Activated naive CD8-positive, alpha-beta T cell treated with anti-CD3 and anti-CD28 coated beads, Interleukin-2, amount 50 U/mL, for 24 hours (primary cell): Measurements from ENCODE around the gene TXNDC2.
"Not testable (repeated sequence)": the region's sequence is repeated elsewhere in the genome, so short reads cannot be mapped to it uniquely, and the experiment has no call there.

ENCODE experiments used
- ATAC-seq: fragments of 150-1000 bp; cut with Tn5 transposase; one replicate; pipeline ENCODE4 v1.10.0; 2021
- DNase-seq: peaks from one replicate; pipeline ENCODE4 v3.0.0; 2021
- H3K27ac Mint-ChIP-seq: one replicate; pipeline ENCODE4 v1.8.0; 2021; ENCODE audit warnings: mild to moderate bottlenecking, mixed read lengths
- H3K27me3 Mint-ChIP-seq: one replicate; pipeline ENCODE4 v1.8.0; 2021; ENCODE audit warnings: mixed read lengths
- H3K36me3 Mint-ChIP-seq: one replicate; pipeline ENCODE4 v1.8.0; 2021; ENCODE audit warnings: low read depth, mixed read lengths
- H3K4me1 Mint-ChIP-seq: one replicate; pipeline ENCODE4 v1.8.0; 2021; ENCODE audit warnings: mixed read lengths
- H3K4me3 Mint-ChIP-seq: one replicate; pipeline ENCODE4 v1.8.0; 2021; ENCODE audit warnings: mild to moderate bottlenecking, moderate library complexity, mixed read lengths
- H3K9me3 Mint-ChIP-seq: one replicate; pipeline ENCODE4 v1.8.0; 2021; ENCODE audit warnings: mixed read lengths

The TXNDC2 gene

GRCh38 chr18:9906481-9906880, 20.7 kb downstream of the TXNDC2 start:
- no peaks in the 10 kb centered on the region for H3K4me1 Mint-ChIP-seq
- no peak overlapping the region for H3K27ac Mint-ChIP-seq
- ATAC-seq (no peak), DNase-seq (no peak)
- peaks cover 2% of the 10 kb centered on the region for H3K27me3 Mint-ChIP-seq
- H3K4me3 Mint-ChIP-seq, result no peak overlapping the region
- H3K36me3 Mint-ChIP-seq, result no peaks in the 10 kb centered on the region
- no peaks in the 10 kb centered on the region for H3K9me3 Mint-ChIP-seq

DNA sequence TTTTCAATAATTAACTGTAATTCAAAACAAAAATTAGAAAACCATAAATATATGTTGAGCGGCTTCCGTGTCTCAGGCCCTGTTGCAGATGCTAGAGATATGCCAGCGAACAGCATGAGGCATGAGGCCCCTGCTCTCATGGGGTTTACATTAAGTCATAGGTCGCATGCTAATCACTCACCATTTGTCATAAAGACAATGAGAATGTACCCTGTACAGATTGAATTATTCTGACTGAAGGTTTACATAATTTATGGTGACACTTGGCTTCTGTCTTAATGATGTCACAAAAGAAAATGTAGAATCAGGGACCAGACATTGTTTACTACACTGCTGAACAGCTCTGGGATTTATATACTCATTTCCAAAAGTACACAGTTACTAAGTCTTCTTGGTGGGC, 22.1 kb downstream of the TXNDC2 start:
- ATAC-seq (peak; percentile 57), DNase-seq (no peak)
- no peak overlapping the region for H3K4me3 Mint-ChIP-seq
- peaks cover 2% of the 10 kb centered on the region for H3K4me1 Mint-ChIP-seq
- H3K27ac Mint-ChIP-seq, result no peak overlapping the region
- H3K27me3 Mint-ChIP-seq, result peaks cover under 1% of the 10 kb centered on the region
- no peaks in the 10 kb centered on the region for H3K9me3 Mint-ChIP-seq
- no peaks in the 10 kb centered on the region for H3K36me3 Mint-ChIP-seq

GRCh38 chr18:9910071-9910470, 24.3 kb downstream of the TXNDC2 start:
- Mint-ChIP-seq H3K27me3 (no peaks in the 10 kb centered on the region), H3K9me3 (no peaks in the 10 kb centered on the region), H3K4me1 (peaks cover 11% of the 10 kb centered on the region), H3K27ac (no peak overlapping the region), H3K4me3 (no peak overlapping the region), H3K36me3 (no peaks in the 10 kb centered on the region)
- DNase-seq (no peak), ATAC-seq (no peak)

- Mint-ChIP-seq H3K9me3 (no peaks in the 10 kb centered on the region), H3K4me3 (no peak overlapping the region), H3K4me1 (peaks cover 17% of the 10 kb centered on the region), H3K27ac (no peak overlapping the region), H3K36me3 (no peaks in the 10 kb centered on the region), H3K27me3 (no peaks in the 10 kb centered on the region)
- DNase-seq (no peak), ATAC-seq (no peak)
These were observed 24.9 kb downstream of the TXNDC2 start for GRCh38 chr18:9910661-9911060.

- ATAC-seq (no peak), DNase-seq (no peak)
- H3K27me3 Mint-ChIP-seq, result no peaks in the 10 kb centered on the region
- H3K4me1 Mint-ChIP-seq, result peaks cover 22% of the 10 kb centered on the region
- H3K36me3 Mint-ChIP-seq, result peaks cover under 1% of the 10 kb centered on the region
- H3K9me3 Mint-ChIP-seq, result no peaks in the 10 kb centered on the region
- no peak overlapping the region for H3K4me3 Mint-ChIP-seq
- H3K27ac Mint-ChIP-seq, result no peak overlapping the region
These were observed 25.5 kb downstream of the TXNDC2 start for GRCh38 chr18:9911226-9911625.

DNA sequence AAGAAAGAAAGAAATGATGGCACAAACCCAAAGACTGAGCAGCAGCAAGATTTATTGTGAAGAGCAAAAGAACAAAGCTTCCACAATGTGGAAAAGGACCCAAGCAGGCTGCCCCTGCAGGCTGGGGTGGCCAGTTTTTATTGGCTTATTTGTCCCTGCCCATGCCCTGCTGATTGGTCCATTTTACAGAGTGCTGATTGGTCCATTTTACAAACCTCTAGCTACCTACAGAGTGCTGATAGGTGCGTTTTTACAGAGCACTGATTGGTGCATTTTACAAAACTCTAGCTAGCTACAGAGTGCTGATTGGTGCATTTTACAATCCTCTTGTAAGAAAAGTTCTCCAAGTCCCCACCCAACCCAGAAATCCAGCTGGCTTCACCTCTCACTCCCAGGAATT, 26.5 kb downstream of the TXNDC2 start:
- not testable (repeated sequence) for H3K27ac Mint-ChIP-seq, ATAC-seq, H3K9me3 Mint-ChIP-seq, DNase-seq, H3K27me3 Mint-ChIP-seq, H3K4me3 Mint-ChIP-seq, H3K36me3 Mint-ChIP-seq
- H3K4me1 Mint-ChIP-seq, result peaks cover 29% of the 10 kb centered on the region

GRCh38 chr18:9913151-9913525, 27.4 kb downstream of the TXNDC2 start:
- ATAC-seq, result no peak
- Mint-ChIP-seq H3K27ac (peak overlapping the region; percentile 95), H3K4me1 (peaks cover 29% of the 10 kb centered on the region), H3K27me3 (no peaks in the 10 kb centered on the region), H3K36me3 (peaks cover 2% of the 10 kb centered on the region), H3K9me3 (no peaks in the 10 kb centered on the region), H3K4me3 (peak overlapping the region; percentile 86)
- DNase-seq, result no peak

DNA sequence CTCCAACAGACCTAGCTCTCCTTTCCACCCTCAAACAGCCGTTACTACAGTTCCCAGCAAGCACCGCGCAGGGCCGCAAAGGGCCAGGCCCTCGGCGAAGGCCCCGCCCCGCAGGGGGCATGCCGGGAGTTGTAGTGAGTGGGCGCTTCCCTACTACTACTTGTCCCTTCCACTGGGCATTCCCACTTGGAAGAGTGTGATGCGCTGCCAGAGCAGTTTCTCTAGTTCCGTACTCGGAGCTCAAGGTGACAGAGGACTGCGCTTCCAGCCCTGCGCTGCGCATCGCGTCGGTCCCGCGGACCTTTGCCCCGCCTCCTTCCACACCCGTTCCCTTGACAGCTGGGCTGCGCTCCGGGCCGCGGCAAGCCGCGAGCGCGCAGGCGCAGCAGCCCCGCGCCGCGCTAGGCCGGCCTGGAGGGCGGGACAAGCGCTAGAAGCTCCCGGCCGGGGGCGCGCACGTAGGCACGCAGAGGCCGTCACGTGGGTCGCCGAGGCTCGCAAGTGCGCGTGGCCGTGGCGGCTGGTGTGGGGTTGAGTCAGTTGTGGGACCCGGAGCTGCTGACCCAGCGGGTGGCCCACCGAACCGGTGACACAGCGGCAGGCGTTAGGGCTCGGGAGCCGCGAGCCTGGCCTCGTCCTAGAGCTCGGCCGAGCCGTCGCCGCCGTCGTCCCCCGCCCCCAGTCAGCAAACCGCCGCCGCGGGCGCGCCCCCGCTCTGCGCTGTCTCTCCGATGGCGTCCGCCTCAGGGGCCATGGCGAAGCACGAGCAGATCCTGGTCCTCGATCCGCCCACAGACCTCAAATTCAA, 28.0 kb downstream of the TXNDC2 start, which contains the start of gene VAPA:
VAPA (plus strand) TSS at position 491 of the 808 bp plus-strand sequence; CDS start at position 732, 241 bp downstream.
- Mint-ChIP-seq H3K27ac (peak within 1 kb of the TSS; percentile 95), H3K36me3 (peaks cover 2% of the 10 kb centered on the region), H3K9me3 (no peaks in the 10 kb centered on the region), H3K27me3 (no peaks in the 10 kb centered on the region), H3K4me1 (peaks cover 29% of the 10 kb centered on the region), H3K4me3 (peak within 1 kb of the TSS; percentile 89)
- ATAC-seq (peak; percentile 89), DNase-seq (peak; percentile 92)

GRCh38 chr18:9914334-9914583, 28.5 kb downstream of the TXNDC2 start:
- H3K9me3 Mint-ChIP-seq, result no peaks in the 10 kb centered on the region
- peaks cover 2% of the 10 kb centered on the region for H3K36me3 Mint-ChIP-seq
- DNase-seq (no peak), ATAC-seq (no peak)
- peak overlapping the region; percentile 86 for H3K4me3 Mint-ChIP-seq
- H3K27ac Mint-ChIP-seq, result peak overlapping the region; percentile 95
- H3K27me3 Mint-ChIP-seq, result no peaks in the 10 kb centered on the region
- peaks cover 29% of the 10 kb centered on the region for H3K4me1 Mint-ChIP-seq

DNA sequence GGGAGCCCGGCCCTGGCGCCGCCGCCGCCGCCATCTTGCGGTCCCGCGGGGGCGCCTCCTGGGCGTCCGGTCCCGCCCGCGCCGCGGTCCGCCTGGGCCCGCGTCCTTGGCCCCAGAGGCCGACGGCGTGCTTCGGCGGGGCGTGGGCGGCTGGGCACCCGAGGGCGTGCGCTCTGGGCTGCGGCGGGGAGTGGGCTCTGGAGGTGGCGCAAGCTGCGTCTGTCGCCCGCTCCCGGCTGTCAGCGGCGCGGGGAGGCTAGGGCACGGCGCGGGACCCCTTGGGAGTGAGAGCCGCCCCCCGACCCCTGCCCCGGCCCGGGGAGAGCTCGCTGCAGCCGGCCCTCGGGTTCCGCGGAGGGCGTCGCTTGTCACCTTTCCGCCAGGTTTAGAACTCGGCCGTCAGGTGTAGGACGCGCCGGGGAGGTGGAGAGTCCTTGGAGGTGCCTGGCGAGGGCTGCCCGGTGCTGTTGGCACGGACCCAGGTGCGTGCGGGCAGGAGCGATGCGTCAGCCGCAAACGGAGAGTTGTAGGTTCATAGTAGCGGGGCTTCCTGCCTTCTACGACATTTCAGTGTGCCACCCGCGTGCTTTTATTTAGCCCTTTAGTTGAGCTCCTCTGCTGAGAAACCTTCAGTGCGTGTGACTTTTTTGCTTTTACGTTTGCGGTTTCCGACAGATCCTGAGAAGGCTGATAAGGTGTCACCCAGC, 29.0 kb downstream of the TXNDC2 start:
- Mint-ChIP-seq H3K4me1 (peaks cover 29% of the 10 kb centered on the region), H3K27me3 (no peaks in the 10 kb centered on the region), H3K9me3 (no peaks in the 10 kb centered on the region), H3K36me3 (peaks cover 2% of the 10 kb centered on the region), H3K27ac (peak overlapping the region; percentile 91), H3K4me3 (peak overlapping the region; percentile 89)
- peak; percentile 77 for DNase-seq
- peak; percentile 23 for ATAC-seq

DNA sequence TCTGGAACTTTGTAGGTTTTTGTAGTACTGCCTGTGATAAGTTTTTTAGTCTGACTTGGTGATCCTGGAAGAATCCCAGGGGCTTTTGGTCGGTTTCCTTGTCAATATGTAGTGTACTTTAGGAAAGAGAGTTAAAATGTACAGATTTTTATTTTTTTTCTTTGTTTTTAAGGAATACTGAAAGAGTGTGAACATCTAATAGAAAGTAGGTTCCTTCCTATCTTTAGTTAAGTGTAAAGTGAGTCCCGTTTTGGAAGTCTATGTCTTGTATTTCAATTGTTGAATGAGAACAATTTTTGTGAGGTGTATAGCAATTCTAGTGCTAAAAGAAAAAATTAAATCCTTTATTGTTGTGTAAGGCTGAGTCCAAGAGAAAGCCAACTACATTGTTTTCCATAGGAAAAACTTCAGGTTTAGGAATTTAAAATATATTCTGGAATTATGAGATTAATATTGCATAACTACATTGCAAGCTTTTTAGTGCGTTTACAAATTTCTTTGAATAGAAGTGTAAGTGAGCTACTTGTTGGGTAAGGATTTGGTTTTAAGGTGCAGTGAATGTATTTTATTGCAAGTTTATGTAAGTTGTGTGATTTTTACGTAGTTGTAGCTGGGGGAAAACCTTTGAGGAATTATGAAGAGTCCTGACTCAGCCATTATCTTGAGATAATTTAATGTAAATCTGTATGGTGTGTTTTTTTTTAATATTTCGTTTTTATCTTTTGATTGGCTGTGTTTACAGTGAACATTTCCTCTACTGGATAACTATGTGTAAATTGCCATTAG, 29.7 kb downstream of the TXNDC2 start:
- no peak for DNase-seq
- H3K27me3 Mint-ChIP-seq, result no peaks in the 10 kb centered on the region
- peak overlapping the region; percentile 89 for H3K4me3 Mint-ChIP-seq
- peaks cover 2% of the 10 kb centered on the region for H3K36me3 Mint-ChIP-seq
- no peak for ATAC-seq
- no peaks in the 10 kb centered on the region for H3K9me3 Mint-ChIP-seq
- H3K27ac Mint-ChIP-seq, result peak overlapping the region; percentile 91
- H3K4me1 Mint-ChIP-seq, result peaks cover 29% of the 10 kb centered on the region

GRCh38 chr18:9916077-9916639, 30.4 kb downstream of the TXNDC2 start:
- peaks cover 29% of the 10 kb centered on the region for H3K4me1 Mint-ChIP-seq
- ATAC-seq, result no peak
- H3K36me3 Mint-ChIP-seq, result peaks cover 2% of the 10 kb centered on the region
- no peak for DNase-seq
- H3K27ac Mint-ChIP-seq, result peak overlapping the region; percentile 91
- H3K9me3 Mint-ChIP-seq, result no peaks in the 10 kb centered on the region
- peak overlapping the region; percentile 89 for H3K4me3 Mint-ChIP-seq
- no peaks in the 10 kb centered on the region for H3K27me3 Mint-ChIP-seq

GRCh38 chr18:9916808-9917207, 31.0 kb downstream of the TXNDC2 start:
- ATAC-seq (no peak), DNase-seq (no peak)
- no peaks in the 10 kb centered on the region for H3K9me3 Mint-ChIP-seq
- peak overlapping the region; percentile 89 for H3K4me3 Mint-ChIP-seq
- peaks cover 2% of the 10 kb centered on the region for H3K36me3 Mint-ChIP-seq
- peaks cover 29% of the 10 kb centered on the region for H3K4me1 Mint-ChIP-seq
- H3K27me3 Mint-ChIP-seq, result no peaks in the 10 kb centered on the region
- peak overlapping the region; percentile 91 for H3K27ac Mint-ChIP-seq

DNA sequence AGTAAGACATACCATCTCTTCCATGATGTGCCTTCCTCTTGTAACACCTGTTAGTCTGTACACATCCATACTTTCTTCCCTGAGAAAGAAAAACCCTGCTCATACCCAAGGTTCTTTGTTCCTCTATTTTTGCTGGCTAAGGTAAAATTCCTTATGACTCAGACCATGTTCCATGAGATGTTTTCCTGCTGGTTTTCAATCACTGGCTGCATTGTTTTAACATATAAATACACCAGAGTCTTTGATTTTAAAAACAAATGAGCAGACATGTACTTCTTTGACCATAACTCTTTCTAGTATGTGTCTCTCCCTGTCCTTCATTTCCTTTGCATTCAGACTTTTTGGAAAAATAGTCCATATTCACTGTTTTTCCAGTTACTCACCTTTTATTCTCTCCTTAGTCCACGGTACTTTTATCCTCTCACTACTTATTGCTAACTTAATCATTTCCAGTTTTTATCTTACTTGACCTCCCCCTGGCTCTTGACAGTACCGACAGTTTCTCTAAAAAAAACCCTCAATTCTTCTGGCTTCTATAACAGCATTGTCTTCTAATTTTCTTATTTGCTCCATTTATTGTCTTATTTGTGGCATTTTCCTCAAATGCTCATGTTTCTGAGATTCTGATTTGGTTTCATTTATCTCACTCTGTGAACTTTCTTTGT, 32.4 kb downstream of the TXNDC2 start:
- DNase-seq (no peak), ATAC-seq (no peak)
- Mint-ChIP-seq H3K36me3 (peaks cover 2% of the 10 kb centered on the region), H3K27me3 (no peaks in the 10 kb centered on the region), H3K4me3 (no peak overlapping the region), H3K4me1 (peaks cover 35% of the 10 kb centered on the region), H3K27ac (no peak overlapping the region), H3K9me3 (no peaks in the 10 kb centered on the region)
